Osteocyte (in vitro differentiated cells): Measurements from ENCODE around the gene RAET1L. TPM values are rescaled to one million over a fixed set of nuclear protein-coding genes. Genes with fewer than 3 reads are reported as not detected.
"Not testable (repeated sequence)": the region's sequence is repeated elsewhere in the genome, so short reads cannot be mapped to it uniquely, and the experiment has no call there.

Experiments used
- DNase-seq: peaks from one replicate; pipeline ENCODE4 v3.0.0; 2021; ENCODE audit warnings: mixed read lengths; ENCODE audit not compliant: unreplicated experiment; ENCODE audit errors: extremely low spot score
- H3K27ac Mint-ChIP-seq: one replicate; pipeline ENCODE4 v1.8.0; 2021; ENCODE audit warnings: mild to moderate bottlenecking, mixed read lengths; ENCODE audit not compliant: unreplicated experiment
- H3K27me3 Mint-ChIP-seq: one replicate; pipeline ENCODE4 v1.8.0; 2021; ENCODE audit warnings: mixed read lengths; ENCODE audit not compliant: unreplicated experiment
- H3K36me3 Mint-ChIP-seq: one replicate; pipeline ENCODE4 v1.8.0; 2021; ENCODE audit warnings: mixed read lengths; ENCODE audit not compliant: unreplicated experiment
- H3K4me1 Mint-ChIP-seq: one replicate; pipeline ENCODE4 v1.8.0; 2021; ENCODE audit warnings: mixed read lengths; ENCODE audit not compliant: unreplicated experiment
- H3K4me3 Mint-ChIP-seq: one replicate; pipeline ENCODE4 v1.8.0; 2021; ENCODE audit warnings: mild to moderate bottlenecking, moderate library complexity, mixed read lengths; ENCODE audit not compliant: unreplicated experiment
- H3K9me3 Mint-ChIP-seq: one replicate; pipeline ENCODE4 v1.8.0; 2021; ENCODE audit warnings: mixed read lengths; ENCODE audit not compliant: unreplicated experiment
- CTCF ChIP-seq: fragments of 200-600 bp; sonication (generic); IDR thresholded peaks from 2 replicates; pipeline ENCODE4 v1.5.0; 2021; ENCODE audit warnings: antibody characterized with exemption, mild to moderate bottlenecking, moderate library complexity
- total RNA-seq: library from RNA; stranded (reverse); gene quantifications from 2 replicates; pipeline ENCODE4 v1.2.1, GENCODE V29; 2021

RAET1L gene
- total RNA-seq, 1 donor from 2014 or later = not detected

- H3K4me1 Mint-ChIP-seq = peaks cover 7% of the 10 kb centered on the region
- H3K9me3 Mint-ChIP-seq = no peaks in the 10 kb centered on the region
- no peak for DNase-seq
- no peak overlapping the region for H3K27ac Mint-ChIP-seq
- no peak for TF ChIP-seq CTCF
- H3K4me3 Mint-ChIP-seq = no peak overlapping the region
- peaks cover 5% of the 10 kb centered on the region for H3K27me3 Mint-ChIP-seq
- no peaks in the 10 kb centered on the region for H3K36me3 Mint-ChIP-seq
Observed at GRCh38 chr6:150069706-150070105, 44.4 kb upstream of the RAET1L start.

DNA sequence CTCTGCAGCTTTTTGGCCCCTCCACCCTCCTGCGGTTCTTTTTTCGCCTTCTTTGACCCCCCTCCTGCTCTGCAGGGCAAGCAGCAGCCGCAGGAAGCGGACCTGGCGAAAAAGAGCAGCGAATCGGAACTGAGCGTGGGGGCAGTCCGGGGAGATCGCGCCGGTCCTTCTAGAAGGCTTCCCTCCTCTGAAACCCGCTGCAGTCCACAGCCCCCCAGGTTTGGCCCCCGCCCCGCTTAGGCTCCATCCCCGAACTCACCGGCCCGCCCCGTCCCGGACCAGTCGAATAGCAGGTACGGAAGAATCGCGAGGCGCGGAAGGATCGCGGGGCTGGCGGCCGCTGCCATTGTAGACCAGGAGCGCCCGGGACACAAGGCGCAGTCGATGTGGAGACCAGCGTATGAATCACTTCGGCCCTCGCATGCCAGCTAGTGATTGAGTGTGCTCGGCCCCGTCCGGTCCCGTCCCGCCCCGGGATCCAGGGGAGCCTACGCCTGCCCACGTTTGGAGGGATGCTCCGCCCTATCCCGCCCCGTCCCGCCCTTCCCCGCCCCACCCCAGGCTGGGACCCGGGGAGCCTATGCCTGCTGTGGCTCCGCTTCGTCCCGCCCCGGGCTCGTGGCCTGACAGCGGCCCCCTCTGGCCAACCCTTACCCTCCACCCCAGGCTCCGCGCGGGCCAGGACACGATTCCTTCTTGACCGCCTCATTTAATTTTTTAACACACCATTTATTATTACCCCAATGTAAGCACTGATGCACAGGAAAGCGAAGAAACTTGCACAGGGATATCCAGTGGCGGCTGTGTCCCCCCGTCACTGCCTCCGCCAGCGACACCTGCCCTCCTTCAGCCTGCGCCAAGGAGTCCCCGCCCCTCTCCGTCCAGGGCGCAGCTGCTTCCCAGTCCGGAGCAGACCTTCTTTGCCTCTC lies 43.7 kb upstream of the RAET1L start, which contains the start of gene ULBP3:
TSS of gene ULBP3 (minus strand) at position 402 of the 929 bp plus-strand sequence. CDS start at position 347, 55 bp downstream.
- DNase-seq = peak; percentile 93
- peak within 1 kb of the TSS; percentile 64 for H3K27ac Mint-ChIP-seq
- TF ChIP-seq CTCF = peak; percentile 57
- H3K4me3 Mint-ChIP-seq = peak within 1 kb of the TSS; percentile 80
- peaks cover 4% of the 10 kb centered on the region for H3K36me3 Mint-ChIP-seq
- H3K9me3 Mint-ChIP-seq = no peaks in the 10 kb centered on the region
- H3K27me3 Mint-ChIP-seq = peaks cover 3% of the 10 kb centered on the region
- peaks cover 7% of the 10 kb centered on the region for H3K4me1 Mint-ChIP-seq

GRCh38 chr6:150068151-150068550 lies 42.8 kb upstream of the RAET1L start:
- peaks cover 7% of the 10 kb centered on the region for H3K4me1 Mint-ChIP-seq

DNA sequence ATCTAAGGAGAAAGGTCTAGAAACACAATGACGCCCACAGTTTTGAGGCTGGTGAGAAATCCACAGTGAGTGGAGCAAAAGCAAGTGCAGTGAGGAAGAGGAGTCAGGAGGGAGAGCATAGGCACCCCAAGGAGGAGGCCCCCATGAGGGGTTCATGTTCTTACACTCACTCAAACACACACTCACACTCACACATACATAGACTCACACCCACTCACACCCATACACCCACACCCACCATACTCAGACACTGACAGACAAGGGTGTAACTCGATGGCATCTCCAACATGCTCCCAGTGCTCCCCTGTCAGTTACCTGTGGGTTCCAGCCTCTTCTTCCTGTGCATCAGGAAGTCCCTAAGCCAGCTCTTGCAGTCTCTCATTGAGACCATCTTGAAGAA lies 39.8 kb upstream of the RAET1L start:
- Mint-ChIP-seq H3K27me3 (no peaks in the 10 kb centered on the region), H3K4me3 (no peak overlapping the region), H3K9me3 (no peaks in the 10 kb centered on the region), H3K36me3 (peaks cover 8% of the 10 kb centered on the region), H3K27ac (no peak overlapping the region), H3K4me1 (peaks cover 4% of the 10 kb centered on the region)
- no peak for TF ChIP-seq CTCF
- DNase-seq = no peak

More at GRCh38 chr6:150068151-150068550, 42.8 kb upstream of the RAET1L start:
- Mint-ChIP-seq H3K4me3 (peak overlapping the region; percentile 80), H3K27me3 (no peaks in the 10 kb centered on the region), H3K27ac (no peak overlapping the region), H3K9me3 (no peaks in the 10 kb centered on the region), H3K36me3 (peaks cover 6% of the 10 kb centered on the region)
- DNase-seq = no peak
- no peak for TF ChIP-seq CTCF

DNA sequence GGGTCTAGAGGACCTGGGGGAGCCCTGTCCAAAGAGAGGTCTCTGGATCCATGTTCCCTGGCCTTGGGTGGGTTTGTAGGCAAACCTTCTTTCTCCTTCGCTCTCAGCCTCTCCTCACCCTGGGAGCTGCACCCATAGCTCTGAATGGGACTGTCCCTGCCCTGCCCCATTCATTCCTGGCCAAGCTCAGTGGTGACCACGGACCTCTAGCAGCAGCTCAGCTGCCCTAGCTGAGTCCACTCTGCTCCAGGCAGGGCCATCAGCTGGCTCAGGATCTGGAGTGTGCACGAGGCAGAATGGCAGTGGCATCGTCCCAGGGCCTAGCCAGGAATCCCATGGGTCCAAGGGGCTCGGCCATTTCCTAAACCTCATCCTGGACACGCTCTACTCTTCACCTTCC lies 38.3 kb upstream of the RAET1L start:
- TF ChIP-seq CTCF = no peak
- Mint-ChIP-seq H3K27ac (no peak overlapping the region), H3K36me3 (peaks cover 8% of the 10 kb centered on the region), H3K4me1 (peaks cover 4% of the 10 kb centered on the region), H3K4me3 (no peak overlapping the region), H3K9me3 (no peaks in the 10 kb centered on the region), H3K27me3 (no peaks in the 10 kb centered on the region)
- no peak for DNase-seq

- not testable (repeated sequence) for H3K36me3 Mint-ChIP-seq, H3K9me3 Mint-ChIP-seq, H3K27ac Mint-ChIP-seq, H3K4me3 Mint-ChIP-seq, DNase-seq, H3K4me1 Mint-ChIP-seq
- peaks cover 19% of the 10 kb centered on the region for H3K27me3 Mint-ChIP-seq
Observed at GRCh38 chr6:150059973-150060372, 34.6 kb upstream of the RAET1L start.
